NCI-H82 (cell line): ENCODE measurements around the gene ETNK2.
A peak's percentile ranks its signal among the peaks of the same experiment; 100 is the strongest.
"Not testable (repeated sequence)": the region's sequence is repeated elsewhere in the genome, so short reads cannot be mapped to it uniquely, and the experiment has no call there.

Experiments
- DNase-seq: peaks from one replicate; lab custom pipeline; 2025; lab: John Stamatoyannopoulos, UW

Gene ETNK2

GRCh38 chr1:204126386-204126785, 25.5 kb downstream of the ETNK2 start:
- DNase-seq, result no peak

GRCh38 chr1:204125759-204126351, 26.0 kb downstream of the ETNK2 start:
- DNase-seq, result no peak

- DNase-seq, result no peak
Measured at GRCh38 chr1:204124639-204125038, 27.2 kb downstream of the ETNK2 start.

- peak; percentile 45 for DNase-seq
Measured at GRCh38 chr1:204123376-204123775, 28.5 kb downstream of the ETNK2 start.

- DNase-seq, result no peak
Measured at GRCh38 chr1:204121840-204122555, 29.8 kb downstream of the ETNK2 start.

GRCh38 chr1:204116539-204116938, 35.3 kb downstream of the ETNK2 start:
- no peak for DNase-seq

- no peak for DNase-seq
Measured at GRCh38 chr1:204115116-204115515, 36.7 kb downstream of the ETNK2 start.

GRCh38 chr1:204114606-204115005, 37.2 kb downstream of the ETNK2 start:
- DNase-seq, result no peak

GRCh38 chr1:204113896-204114295, 37.9 kb downstream of the ETNK2 start:
- DNase-seq, result no peak

GRCh38 chr1:204112876-204113730, 38.7 kb downstream of the ETNK2 start:
- DNase-seq, result no peak

GRCh38 chr1:204110894-204111633, 40.8 kb downstream of the ETNK2 start:
- no peak for DNase-seq

GRCh38 chr1:204108312-204109141, 43.3 kb downstream of the ETNK2 start:
- no peak for DNase-seq

- no peak for DNase-seq
Measured at GRCh38 chr1:204107892-204108291, 44.0 kb downstream of the ETNK2 start.

GRCh38 chr1:204106825-204107224, 45.0 kb downstream of the ETNK2 start:
- DNase-seq, result no peak

GRCh38 chr1:204105131-204105515, 46.7 kb downstream of the ETNK2 start:
- DNase-seq, result no peak

GRCh38 chr1:204104331-204105130, 47.3 kb downstream of the ETNK2 start:
- no peak for DNase-seq

- no peak for DNase-seq
Measured at GRCh38 chr1:204103431-204103741, 48.5 kb downstream of the ETNK2 start.

GRCh38 chr1:204102739-204103430, 49.0 kb downstream of the ETNK2 start:
- no peak for DNase-seq

GRCh38 chr1:204102029-204102611, 49.7 kb downstream of the ETNK2 start:
- no peak for DNase-seq

GRCh38 chr1:204099754-204100153, 52.1 kb downstream of the ETNK2 start:
- DNase-seq, result not testable (repeated sequence)
